HepG2 (cell line): ENCODE data around the gene SPIB. TPM values are rescaled to one million over a fixed set of nuclear protein-coding genes. Genes with fewer than 3 reads are reported as not detected.

Source experiments
- FOXO1 ChIP-seq: sonication (generic); formaldehyde crosslinking; IDR thresholded peaks from 2 replicates; pipeline ENCODE4 v1.4.0; 2020; ENCODE audit warnings: missing genetic modification reagents
- GATAD1 ChIP-seq: IDR thresholded peaks from 2 replicates; pipeline ENCODE4 v1.6.1; 2016; ENCODE audit warnings: missing genetic modification reagents, missing compliant biosample characterization
- ISX ChIP-seq: sonication (generic); formaldehyde crosslinking; conservative IDR thresholded peaks from 2 replicates; pipeline ENCODE4 v1.5.0; 2020; ENCODE audit warnings: missing genetic modification reagents
- KAT8 ChIP-seq: IDR thresholded peaks from 2 replicates; pipeline ENCODE4 v1.6.1; 2016; ENCODE audit warnings: missing genetic modification reagents, missing compliant biosample characterization
- MED1 ChIP-seq: sonication (generic); formaldehyde crosslinking; IDR thresholded peaks from 2 replicates; pipeline ENCODE4 v1.4.0; 2020; ENCODE audit warnings: missing genetic modification reagents
- RXRA ChIP-seq: sonication (generic); formaldehyde crosslinking; IDR thresholded peaks from 2 replicates; pipeline ENCODE4 v1.5.1; 2020; ENCODE audit warnings: missing genetic modification reagents
- SAFB2 ChIP-seq: sonication (generic); formaldehyde crosslinking; IDR thresholded peaks from 2 replicates; pipeline ENCODE4 v1.5.1; 2020; ENCODE audit warnings: missing genetic modification reagents, low read depth, mild to moderate bottlenecking, borderline replicate concordance
- TFE3 ChIP-seq: IDR thresholded peaks from 2 replicates; pipeline ENCODE4 v1.6.1; 2016
- ZBTB40 ChIP-seq, 2 experiments: fragments of 450-650 bp in 1 of 2; sonication (generic) in 1 of 2; formaldehyde crosslinking in 1 of 2; IDR thresholded peaks; 2 replicates each; pipeline versions ENCODE4 v1.6.1 to v1.8.0; 2016 to 2022; ENCODE audit warnings: antibody characterized with exemption in 1 of 2, mild to moderate bottlenecking in 1 of 2, missing genetic modification reagents in 1 of 2
- ZNF44 ChIP-seq: sonication (generic); formaldehyde crosslinking; IDR thresholded peaks from 2 replicates; pipeline ENCODE4 v1.5.1; 2020; ENCODE audit warnings: mild to moderate bottlenecking, missing genetic modification reagents
- ZNF83 ChIP-seq: sonication (generic); formaldehyde crosslinking; IDR thresholded peaks from 2 replicates; pipeline ENCODE4 v1.4.0; 2020; ENCODE audit warnings: missing genetic modification reagents, mild to moderate bottlenecking, borderline replicate concordance
- polyA plus RNA-seq, 8 experiments: library from polyadenylated mRNA; depleted of rRNA in 3 of 8; stranded (reverse) in 7 of 8; unstranded in 1 of 8; fragments of >200 nt; fragmentation: Illumina TruSeq in 4 of 8; extraction: Trizol in 4 of 8; gene quantifications; 2 replicates each; pipeline versions ENCODE4 v1.2.1 to v1.2.3, GENCODE V29; 2011 to 2016; ENCODE audit warnings: low read depth in 4 of 8, missing spikeins in 1 of 8, mixed read lengths in 1 of 8; ENCODE audit not compliant: insufficient read depth in 1 of 8
- total RNA-seq, 5 experiments: library from RNA; depleted of rRNA; stranded (reverse); fragments of >200 nt; fragmentation: Illumina TruSeq; extraction: Trizol; gene quantifications; 2 replicates each; pipeline ENCODE4 v1.2.3, GENCODE V29; 2016; ENCODE audit warnings: low read depth in 1 of 5
- TF ChIP-seq, protein P1 (sequence below): sonication (generic); formaldehyde crosslinking; conservative IDR thresholded peaks from 2 replicates; pipeline ENCODE4 v1.8.0; 2022; ENCODE audit warnings: mild to moderate bottlenecking, moderate library complexity, missing genetic modification reagents

Gene SPIB
- total and polyA plus RNA-seq, 2 of the 13 experiments (the other 11 are each of a cell fraction or from before 2014, with no cell fraction given), result 0.04 TPM; not detected in 1

- TF ChIP-seq KAT8 (CRISPR knock-in tag), result peak; percentile 75; the same call in 1 of the 2 replicates
- TF ChIP-seq TFE3 (CRISPR knock-in tag), result 0 out of 2 replicates have a peak, but pooled peaks have one; percentile 1
- 0 out of 2 replicates have a peak, but pooled peaks have one; percentile 11 for TF ChIP-seq FOXO1 (CRISPR knock-in tag)
- peak; percentile 43; the same call in 1 of the 2 replicates for TF ChIP-seq RXRA (CRISPR knock-in tag)
- TF ChIP-seq ZNF83, result 0 out of 2 replicates have a peak, but pooled peaks have one; percentile 29
- TF ChIP-seq, protein P1, sequence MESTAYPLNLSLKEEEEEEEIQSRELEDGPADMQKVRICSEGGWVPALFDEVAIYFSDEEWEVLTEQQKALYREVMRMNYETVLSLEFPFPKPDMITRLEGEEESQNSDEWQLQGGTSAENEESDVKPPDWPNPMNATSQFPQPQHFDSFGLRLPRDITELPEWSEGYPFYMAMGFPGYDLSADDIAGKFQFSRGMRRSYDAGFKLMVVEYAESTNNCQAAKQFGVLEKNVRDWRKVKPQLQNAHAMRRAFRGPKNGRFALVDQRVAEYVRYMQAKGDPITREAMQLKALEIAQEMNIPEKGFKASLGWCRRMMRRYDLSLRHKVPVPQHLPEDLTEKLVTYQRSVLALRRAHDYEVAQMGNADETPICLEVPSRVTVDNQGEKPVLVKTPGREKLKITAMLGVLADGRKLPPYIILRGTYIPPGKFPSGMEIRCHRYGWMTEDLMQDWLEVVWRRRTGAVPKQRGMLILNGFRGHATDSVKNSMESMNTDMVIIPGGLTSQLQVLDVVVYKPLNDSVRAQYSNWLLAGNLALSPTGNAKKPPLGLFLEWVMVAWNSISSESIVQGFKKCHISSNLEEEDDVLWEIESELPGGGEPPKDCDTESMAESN (CRISPR knock-in tag), result peak; percentile 67
- peak; percentile 67 for TF ChIP-seq SAFB2 (CRISPR knock-in tag)
- peak; percentile 16; the same call in 1 of the 2 replicates for TF ChIP-seq MED1 (CRISPR knock-in tag)
- TF ChIP-seq ZBTB40 (IDR thresholded peaks at IDR 0.05), result no peak
- TF ChIP-seq ZBTB40 (CRISPR knock-in tag; IDR thresholded peaks at IDR 0.05), result peak; percentile 45
- TF ChIP-seq ISX (CRISPR knock-in tag), result peak; percentile 66; the same call in 1 of the 2 replicates
- peak; percentile 91 for TF ChIP-seq GATAD1
- peak; percentile 92 for TF ChIP-seq ZNF44 (CRISPR knock-in tag)
These were observed 34.7 kb upstream of the SPIB start, which contains the start of gene POLD1 (continued) for GRCh38 chr19:50383852-50384684.
